Measurements from ENCODE around the gene KIF4A.
A peak's percentile ranks its signal among the peaks of the same experiment; 100 is the strongest.
"Not testable (repeated sequence)": the region's sequence is repeated elsewhere in the genome, so short reads cannot be mapped to it uniquely, and the experiment has no call there.

The KIF4A gene

GRCh38 chrX:70400181-70400580 lies 110.3 kb downstream of the KIF4A start:
- not testable (repeated sequence) for DNase-seq

DNA sequence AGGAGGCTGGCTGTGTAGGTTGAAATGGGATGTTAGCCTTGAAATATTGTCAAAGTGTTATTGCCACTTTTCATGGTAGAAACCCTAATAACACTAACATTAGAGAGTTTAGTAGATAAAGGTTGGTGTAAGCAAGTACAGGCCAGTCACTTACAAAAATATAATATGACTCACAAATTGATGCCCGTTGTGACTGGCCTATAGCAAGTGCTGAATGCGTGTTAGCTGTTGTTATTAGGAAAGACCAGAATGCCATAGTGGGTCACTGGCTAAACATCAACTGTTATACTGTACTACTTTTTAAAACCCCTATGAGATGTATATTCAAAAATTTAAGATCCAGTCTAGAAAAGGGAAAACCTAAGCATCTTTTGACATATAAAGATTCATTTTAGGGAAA lies 112.8 kb downstream of the KIF4A start:
- no peak for DNase-seq

DNA sequence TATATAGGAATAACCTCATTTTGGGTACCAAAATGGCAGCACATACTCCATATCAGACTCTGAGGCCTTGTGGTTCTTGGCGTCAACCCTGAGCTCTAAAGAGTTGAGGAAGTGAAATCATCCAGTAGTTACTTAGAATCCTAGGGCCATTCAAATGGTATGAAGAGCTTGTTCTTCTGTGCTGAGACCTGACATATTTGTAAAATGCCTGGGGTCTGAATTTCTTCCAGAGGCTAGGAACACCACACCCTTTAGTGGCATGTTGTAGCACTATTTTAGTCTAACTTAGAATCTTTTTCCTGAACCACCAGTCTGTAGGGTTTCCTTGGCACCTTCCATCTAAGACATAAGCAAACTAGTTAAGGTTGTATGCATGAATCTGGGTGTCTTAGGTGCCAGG lies 115.1 kb downstream of the KIF4A start:
- DNase-seq = no peak

- DNase-seq = no peak
Measured at GRCh38 chrX:70410921-70411320, 121.0 kb downstream of the KIF4A start.

- DNase-seq = no peak
Measured at GRCh38 chrX:70411475-70411874, 121.6 kb downstream of the KIF4A start.

GRCh38 chrX:70421618-70422017 lies 131.7 kb downstream of the KIF4A start:
- DNase-seq = no peak

DNA sequence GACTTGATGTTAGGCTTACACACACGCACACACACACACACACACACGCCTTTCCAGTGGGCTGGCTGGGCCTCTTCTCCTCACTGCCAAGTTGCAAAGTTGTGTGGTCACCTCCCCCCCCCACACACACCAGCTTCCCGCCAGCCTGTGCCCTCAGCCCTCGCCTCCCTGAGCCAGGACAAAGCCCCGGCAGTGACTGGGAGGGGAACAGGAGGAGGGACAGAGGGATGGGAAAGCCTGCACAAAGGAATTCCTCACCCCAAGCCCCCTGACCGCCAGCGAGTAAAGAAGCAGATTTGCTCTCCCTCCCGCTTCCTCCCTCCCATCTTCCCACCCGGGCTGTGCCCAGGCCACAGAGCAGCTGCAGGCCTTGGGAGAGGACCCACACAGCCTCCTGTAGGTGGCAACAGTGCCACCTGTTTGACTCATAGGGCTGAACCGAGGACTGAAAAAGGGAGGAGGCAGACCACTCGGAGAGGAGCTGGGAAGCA lies 133.0 kb downstream of the KIF4A start, which contains the start of gene GDPD2:
Gene GDPD2 (plus strand): TSS at position 464 of the 491 bp plus-strand sequence. CDS start 1,671 bp downstream, outside the sequence.
- DNase-seq = no peak

DNA sequence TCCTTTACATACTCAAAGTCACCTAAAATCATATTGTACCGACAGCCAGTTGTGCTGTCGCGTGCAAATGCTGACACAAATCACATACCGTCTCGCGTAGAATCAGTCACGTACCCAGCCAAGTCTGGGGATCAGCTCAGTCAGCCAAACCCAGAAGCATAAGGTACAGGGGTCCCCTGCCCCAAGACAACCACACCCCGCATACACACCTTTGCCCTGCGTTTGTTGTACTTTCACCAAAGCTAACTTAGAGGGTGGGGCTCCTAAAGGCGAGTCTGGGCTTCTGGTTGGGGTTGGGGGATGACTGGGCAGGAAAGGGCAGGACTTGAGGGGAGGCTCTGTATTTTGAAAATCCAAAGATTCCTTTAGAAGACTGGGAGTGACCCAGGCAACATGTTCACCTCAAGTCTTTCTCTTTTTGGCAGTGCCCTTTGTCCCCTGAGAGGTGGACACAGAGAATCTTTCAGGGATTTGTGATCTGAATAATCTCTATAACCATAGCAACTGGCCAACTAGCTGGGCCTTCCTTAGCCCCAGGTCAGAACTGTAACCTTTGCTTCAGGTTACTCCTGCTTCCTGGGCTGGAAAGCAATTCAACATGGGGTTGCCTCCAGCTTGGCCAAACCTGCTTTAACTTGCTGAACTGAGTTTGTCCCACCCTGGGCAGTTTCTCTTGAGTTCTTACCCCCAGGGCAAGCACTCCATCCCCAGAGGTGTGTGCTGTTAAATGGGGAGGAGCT lies 134.2 kb downstream of the KIF4A start:
- no peak for DNase-seq

DNA sequence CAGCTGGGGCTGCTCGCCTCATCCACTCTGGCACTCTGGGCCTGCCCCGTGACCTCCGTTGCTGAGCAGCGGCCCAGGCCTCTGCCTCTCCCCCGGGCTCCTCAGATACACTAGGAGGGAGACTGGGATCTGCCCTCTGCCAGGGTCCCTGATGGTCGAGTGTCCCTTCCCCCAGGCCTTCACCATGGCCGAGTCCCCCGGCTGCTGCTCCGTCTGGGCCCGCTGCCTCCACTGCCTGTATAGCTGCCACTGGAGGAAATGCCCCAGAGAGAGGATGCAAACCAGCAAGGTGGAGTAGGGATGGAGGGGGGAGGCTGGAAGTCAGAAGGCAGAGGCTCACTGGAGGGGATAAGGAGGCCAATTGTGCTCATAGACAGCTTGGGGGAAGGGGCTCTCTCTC lies 134.9 kb downstream of the KIF4A start:
- DNase-seq = no peak

DNA sequence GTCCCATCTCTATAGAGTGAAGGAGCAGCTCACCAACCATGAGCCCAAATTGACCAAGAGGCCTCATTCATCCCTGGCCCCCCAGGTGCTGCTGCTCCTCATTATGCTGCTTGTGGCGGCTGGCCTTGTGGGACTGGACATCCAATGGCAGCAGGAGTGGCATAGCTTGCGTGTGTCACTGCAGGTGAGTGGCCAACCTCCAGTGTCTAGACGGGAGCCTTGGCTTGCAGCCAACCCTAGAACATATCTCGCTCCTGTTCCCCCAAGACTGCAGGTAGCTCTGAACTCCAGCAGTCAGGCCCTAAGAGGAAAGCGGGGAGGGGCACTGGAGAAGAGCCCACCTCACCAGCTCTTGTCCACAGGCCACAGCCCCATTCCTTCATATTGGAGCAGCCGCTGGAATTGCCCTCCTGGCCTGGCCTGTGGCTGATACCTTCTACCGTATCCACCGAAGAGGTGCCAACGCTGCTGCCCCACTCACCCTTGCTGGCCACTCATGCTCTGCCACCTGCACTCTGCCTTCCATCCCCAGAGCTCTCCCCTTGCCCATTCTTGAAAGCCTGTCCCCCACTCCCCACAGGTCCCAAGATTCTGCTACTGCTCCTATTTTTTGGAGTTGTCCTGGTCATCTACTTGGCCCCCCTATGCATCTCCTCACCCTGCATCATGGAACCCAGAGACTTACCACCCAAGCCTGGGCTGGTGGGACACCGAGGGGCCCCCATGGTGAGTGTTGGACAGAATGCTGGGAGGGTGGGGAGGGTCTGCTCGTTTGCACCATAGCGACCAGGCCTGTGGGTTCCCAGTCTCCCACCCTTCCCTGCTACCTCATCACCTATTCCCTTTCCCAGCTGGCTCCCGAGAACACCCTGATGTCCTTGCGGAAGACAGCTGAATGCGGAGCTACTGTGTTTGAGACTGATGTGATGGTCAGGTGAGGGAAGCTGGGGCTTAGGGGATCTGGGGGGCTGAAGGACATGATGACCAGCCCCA lies 136.7 kb downstream of the KIF4A start:
- no peak for DNase-seq

- no peak for DNase-seq
Measured at GRCh38 chrX:70427365-70427764, 137.5 kb downstream of the KIF4A start.

DNA sequence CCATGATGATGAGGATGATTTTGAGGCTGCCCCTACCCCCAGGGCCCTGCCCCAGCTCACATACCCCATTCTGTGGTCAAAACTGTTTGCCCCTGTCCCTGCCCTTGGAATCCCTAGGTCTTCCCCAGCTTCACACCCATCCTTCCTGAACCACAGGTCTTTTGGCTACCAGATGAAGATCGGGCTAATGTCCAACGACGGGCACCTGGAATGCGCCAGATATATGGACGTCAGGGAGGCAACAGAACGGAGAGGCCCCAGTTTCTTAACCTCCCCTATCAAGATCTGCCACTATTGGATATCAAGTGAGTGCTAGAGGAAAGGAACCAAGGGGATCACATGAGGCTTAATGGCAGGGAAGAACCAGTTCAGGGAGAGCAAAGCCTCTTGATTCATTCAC lies 139.9 kb downstream of the KIF4A start:
- no peak for DNase-seq

GRCh38 chrX:70432936-70433847 lies 143.3 kb downstream of the KIF4A start:
- DNase-seq = no peak

GRCh38 chrX:70433848-70434351 lies 144.0 kb downstream of the KIF4A start:
- peak; percentile 57 for DNase-seq

DNA sequence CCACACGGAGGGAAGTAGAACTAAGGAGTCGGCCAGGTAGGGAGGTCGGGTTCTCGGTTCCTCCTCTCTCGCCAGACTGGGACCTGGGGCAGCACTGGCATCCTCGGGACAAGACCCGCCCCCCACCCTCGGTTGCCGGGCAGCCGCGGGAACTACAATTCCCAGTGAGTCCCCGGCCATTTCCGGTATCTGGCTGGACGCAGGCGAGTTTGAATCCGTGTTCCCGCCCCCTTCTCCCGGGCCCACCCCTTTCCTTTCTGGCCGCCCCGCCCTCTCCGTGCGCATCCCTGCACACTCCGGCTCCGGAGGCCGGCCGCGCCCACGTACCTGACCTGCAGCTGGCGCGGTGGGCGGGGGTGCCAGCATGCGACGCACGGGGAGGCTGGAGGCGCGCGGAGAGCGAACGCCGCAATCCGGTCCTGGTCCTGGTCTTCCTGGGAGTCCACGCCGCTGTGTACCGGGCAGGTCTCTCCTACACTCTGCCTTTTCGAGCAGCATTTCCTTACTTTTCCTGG lies 144.5 kb downstream of the KIF4A start:
- DNase-seq = peak; percentile 61

- no peak for DNase-seq
Measured at GRCh38 chrX:70434914-70435586, 145.1 kb downstream of the KIF4A start.

GRCh38 chrX:70436343-70436742 lies 146.4 kb downstream of the KIF4A start:
- no peak for DNase-seq

- DNase-seq = no peak
Measured at GRCh38 chrX:70437011-70437410, 147.1 kb downstream of the KIF4A start.

- DNase-seq = no peak
Measured at GRCh38 chrX:70437921-70438665, 148.2 kb downstream of the KIF4A start.

DNA sequence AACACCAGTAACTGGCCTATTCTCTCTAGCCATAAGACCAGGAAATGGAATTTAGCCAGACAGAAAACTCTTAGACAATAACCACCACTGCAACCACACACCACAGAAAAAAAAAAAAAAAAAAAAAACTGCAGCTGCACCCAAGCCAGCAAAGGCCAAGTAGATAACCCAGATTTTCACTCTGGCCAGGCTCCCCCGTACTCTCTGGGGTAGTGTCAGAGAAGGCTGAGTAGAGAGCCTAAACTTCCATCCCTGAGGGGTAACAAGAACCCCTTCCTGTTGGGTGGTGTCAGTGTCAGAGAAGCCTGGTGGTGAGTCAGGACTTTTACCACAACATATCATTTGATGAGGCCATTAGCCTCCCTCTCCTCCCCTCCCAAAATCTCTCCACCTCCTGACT lies 149.1 kb downstream of the KIF4A start:
- no peak for DNase-seq

DNA sequence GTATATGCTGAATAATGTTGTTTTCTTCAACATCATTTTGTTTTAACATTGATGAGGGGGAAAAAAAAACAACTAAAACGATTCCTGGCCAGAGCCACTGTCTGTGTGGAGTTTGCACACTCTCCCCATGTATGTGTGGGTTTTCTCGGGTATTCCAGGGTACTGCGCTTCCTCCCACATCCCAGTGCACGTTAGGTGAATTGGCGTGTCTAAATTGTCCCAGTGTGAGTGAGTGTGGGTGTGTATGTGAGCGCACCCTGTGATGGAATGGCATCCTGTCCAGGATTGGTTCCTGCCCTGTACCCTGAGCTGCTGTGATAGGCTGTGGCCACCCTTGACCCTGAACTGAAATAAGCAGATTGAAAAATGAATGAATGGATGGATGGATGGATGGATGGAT lies 152.3 kb downstream of the KIF4A start:
- no peak for DNase-seq

All from NCI-H1436 treated with DMSO at 0.1 percent for 48 hours (cell line).